GM21381 (cell line): ENCODE data around the gene M6PR.
"Not testable (repeated sequence)": the region's sequence is repeated elsewhere in the genome, so short reads cannot be mapped to it uniquely, and the experiment has no call there.

Experiments used
- ATAC-seq: cut with Tn5 transposase; IDR thresholded peaks from one replicate; pipeline ENCODE4 v1.9.1; 2021; ENCODE audit warnings: mild to moderate bottlenecking, moderate library complexity; ENCODE audit not compliant: unreplicated experiment

The M6PR gene

DNA sequence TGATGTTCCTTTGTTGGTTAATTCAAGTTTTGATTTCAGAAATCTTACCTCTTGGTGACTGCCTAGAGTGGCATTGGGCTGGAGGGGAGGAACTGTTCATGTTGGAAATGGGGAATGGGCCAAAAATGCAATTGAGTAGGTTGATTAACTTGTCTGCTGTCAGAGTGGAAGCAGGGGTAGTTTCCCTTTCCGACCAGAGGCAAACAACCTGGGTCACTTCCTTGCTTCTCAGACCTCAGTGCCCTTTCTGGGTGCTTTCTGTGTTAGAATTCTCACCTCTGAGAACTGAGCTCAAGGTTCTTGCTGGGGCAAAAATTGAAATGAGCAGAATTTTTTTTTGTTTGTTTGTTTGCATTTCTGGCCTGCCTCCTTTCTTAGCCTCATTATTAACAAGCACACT is 2.3 kb upstream of the M6PR start:
- ATAC-seq: no peak

DNA sequence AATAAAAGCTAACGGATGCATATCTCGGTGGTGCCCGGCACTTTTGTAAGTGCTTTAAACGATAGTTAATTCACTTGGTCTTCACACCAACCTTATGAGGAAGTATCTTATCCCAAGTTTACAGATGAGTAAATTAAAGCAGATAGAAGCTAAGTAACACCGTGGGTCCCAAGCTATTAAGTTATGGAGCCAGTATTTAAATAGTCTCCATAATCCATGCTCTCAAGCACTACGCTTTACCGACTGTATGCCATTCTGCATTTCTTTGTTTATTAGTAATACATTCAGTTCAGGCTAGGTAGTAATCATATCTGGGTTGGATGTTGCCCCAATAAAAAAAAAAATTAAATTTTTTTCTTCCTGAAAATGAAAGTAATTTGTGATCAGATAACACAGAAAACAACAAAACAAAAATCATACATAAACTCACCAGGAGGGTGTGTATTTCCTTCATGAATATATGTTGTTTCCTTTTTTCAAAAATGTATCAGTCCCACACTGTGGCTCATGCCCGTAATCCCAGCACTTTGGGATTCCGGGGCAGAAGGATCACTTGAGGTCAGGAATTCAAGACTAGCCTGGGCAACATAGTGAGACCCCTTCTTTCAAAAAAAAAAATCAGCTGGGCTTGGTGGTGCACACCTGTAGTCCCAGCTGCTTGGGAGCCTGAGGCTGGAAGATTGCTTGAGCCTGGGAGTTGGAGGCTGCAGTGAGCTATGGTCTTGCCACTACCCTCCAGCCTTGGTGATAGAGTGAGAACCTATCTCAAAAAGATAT is 1.4 kb upstream of the M6PR start:
- ATAC-seq: no peak

- ATAC-seq: peak; percentile 5
Measured at GRCh38 chr12:8950221-8950527, 729 bp upstream of the M6PR start.

- no peak for ATAC-seq
Measured at GRCh38 chr12:8948701-8949341, 624 bp downstream of the M6PR start.

- no peak for ATAC-seq
Measured at GRCh38 chr12:8947737-8948136, 1.7 kb downstream of the M6PR start.

DNA sequence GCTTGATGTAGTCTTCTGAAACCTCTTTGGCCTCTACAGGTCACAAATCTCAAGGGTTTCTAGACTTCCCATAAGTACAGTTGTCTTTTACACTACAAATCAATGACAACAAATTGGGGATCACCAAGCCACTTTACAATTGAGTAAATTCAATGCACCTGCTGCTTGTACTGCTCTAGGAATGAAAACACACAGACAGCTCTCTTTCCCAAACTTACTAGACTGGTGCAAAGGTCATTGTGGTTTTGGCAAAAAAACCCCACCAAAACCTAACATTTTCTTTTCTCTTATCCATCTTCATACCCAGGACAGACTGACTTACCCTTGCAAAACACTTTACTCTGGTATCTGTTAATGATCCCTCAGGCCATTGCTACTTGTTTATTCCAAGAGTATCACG is 2.7 kb downstream of the M6PR start:
- no peak for ATAC-seq

- no peak for ATAC-seq
Measured at GRCh38 chr12:8943565-8944186, 5.8 kb downstream of the M6PR start.

GRCh38 chr12:8941691-8942478 is 7.6 kb downstream of the M6PR start:
- no peak for ATAC-seq

DNA sequence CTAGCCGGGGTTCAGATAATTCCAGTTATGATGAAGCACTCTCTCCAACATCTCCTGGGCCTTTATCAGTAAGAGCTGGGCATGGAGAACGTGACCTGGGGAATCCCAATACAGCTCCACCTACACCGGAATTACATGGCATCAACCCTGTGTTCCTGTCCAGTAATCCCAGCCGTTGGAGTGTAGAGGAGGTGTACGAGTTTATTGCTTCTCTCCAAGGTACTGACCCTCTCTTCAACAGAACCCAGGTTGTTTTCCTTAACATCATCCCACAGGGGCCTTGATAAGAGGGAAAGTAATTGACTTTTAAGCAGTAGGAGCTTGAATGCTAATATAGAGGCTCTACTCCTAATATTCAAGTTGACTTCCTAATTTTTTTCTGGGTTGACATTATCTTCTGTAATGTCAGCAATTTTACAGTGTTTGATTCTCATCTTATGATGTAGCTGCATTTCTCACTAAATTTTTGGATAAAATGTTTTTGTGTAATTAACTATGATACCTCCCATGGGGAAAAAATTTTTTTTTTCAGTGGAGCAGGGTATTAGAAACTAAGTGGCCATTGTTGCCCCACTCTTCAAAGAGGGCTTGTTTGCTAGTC is 11.5 kb downstream of the M6PR start:
- ATAC-seq: not testable (repeated sequence)

GRCh38 chr12:8936735-8937134 is 12.7 kb downstream of the M6PR start:
- no peak for ATAC-seq

DNA sequence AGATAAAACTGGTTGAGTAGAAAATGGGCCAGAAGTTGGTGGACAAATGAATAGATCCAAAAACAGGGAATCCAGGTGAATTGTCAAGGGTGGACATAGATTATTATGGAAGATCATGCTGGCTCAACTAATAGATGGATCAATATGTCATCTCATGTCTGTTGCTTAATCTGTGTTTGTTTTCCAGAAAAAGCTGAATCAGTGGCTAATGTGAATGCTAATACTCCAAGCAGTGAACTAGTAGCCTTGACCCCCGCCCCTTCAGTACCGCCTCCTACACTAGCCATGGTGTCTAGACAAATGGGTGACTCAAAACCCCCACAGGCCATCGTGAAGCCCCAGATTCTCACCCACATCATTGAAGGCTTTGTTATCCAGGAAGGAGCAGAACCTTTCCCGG is 15.4 kb downstream of the M6PR start:
- not testable (repeated sequence) for ATAC-seq

GRCh38 chr12:8932464-8932863 is 17.0 kb downstream of the M6PR start:
- not testable (repeated sequence) for ATAC-seq

DNA sequence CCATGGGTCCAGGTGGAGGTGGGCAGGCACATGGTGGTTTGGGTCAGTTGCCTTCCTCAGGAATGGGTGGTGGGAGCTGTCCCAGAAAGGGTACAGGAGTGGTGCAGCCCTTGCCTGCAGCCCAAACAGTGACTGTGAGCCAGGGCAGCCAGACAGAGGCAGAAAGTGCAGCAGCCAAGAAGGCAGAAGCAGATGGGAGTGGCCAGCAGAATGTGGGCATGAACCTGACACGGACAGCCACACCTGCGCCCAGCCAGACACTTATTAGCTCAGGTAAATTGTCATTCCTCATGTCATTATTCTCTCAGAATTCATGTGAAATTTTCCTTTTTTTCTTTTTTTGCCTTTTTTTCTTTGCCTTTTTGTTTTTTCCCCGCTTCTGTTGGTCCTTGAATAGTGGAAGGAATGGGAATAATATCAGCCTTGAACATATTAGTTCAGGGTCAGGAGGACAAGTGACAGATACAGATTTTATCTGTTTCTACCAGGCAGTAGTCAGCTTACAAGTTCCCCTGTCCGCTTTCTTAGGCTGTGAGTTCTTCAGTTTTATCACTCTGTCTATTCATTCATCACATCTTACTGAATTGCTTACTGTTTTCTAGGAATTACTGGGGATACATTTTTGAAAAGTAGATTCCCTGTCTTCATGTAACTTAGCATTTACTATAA is 18.7 kb downstream of the M6PR start:
- not testable (repeated sequence) for ATAC-seq

DNA sequence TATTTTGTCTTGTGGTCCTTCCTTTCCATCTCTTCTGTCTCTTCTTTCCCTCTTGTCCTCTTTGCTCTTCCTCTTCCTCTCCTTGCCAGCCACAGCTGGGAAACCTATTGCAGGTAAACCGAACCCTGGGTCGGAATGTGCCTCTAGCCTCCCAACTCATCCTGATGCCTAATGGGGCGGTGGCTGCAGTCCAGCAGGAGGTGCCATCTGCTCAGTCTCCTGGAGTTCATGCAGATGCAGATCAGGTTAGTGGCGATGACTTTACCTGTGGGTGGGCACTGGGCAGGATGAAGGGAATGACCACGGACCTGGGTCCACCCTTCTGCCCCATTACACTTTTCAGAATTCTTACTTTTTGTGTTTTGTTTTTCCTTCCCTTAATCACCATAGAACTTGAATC is 26.9 kb downstream of the M6PR start:
- ATAC-seq: no peak

- not testable (repeated sequence) for ATAC-seq
Measured at GRCh38 chr12:8919643-8920042, 29.8 kb downstream of the M6PR start.

- ATAC-seq: no peak
Measured at GRCh38 chr12:8917751-8918150, 31.7 kb downstream of the M6PR start.

GRCh38 chr12:8917031-8917430 is 32.4 kb downstream of the M6PR start:
- ATAC-seq: no peak

GRCh38 chr12:8916154-8916553 is 33.3 kb downstream of the M6PR start:
- ATAC-seq: no peak

DNA sequence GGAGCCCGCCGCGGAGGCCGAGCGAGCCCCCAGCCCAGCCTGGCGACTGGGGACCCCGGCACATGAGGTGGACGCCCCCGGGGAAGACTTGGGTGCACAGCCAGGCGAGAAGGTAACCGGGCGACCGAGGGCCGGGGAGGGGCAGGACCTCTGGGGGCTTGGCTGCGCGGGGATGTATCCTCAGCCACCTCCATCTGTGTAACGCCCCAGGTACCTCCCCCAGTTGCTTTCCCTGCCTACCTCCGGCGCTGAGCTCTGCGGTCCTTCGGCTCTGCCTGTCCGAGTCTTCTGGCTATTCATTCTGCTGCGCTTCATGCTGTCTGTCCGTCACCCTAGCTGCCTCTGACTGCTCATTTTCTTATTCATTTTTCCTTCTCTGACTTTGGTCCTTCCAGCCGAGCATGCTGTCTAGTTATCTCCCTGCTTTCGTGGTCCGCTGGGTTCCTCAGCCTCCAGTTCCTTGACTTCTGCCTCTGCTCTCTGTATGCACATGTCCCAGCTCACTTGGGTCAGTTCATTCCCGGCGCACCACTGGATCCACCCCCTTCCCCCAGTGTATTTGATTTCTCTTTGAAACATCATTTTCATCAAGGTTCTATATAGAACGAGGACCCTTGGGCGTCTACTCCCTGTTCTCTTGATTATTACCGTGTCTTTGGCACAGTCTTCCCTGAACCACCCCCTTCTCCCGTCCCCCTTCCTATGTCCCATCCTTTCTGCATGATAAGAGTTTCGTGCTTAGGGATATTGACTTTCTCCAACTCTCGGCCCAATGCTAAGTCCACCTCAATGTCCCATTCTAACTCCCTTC is 34.5 kb downstream of the M6PR start:
- ATAC-seq: peak; percentile 67
